Kidney (tissue), 14 donors: ENCODE results near the gene KRT84. TPM values are rescaled to one million over a fixed set of nuclear protein-coding genes. Genes with fewer than 3 reads are reported as not detected.
A peak's percentile ranks its signal among the peaks of the same experiment; 100 is the strongest.

Source experiments
- DNase-seq, 5 donors: peaks; one replicate each; pipeline ENCODE4 v3.0.0-alpha.2; 2013 to 2020
- FAIRE-seq: peaks from 2 replicates; lab custom pipeline; 2012; peaks lifted over from hg19 to GRCh38; lab: Jason Lieb, UNC
- H3K27ac ChIP-seq, 2 donors: one replicate each; pipeline ENCODE4 v1.7.0; 2013; ENCODE audit warnings: low read depth in 2 of 2, low read length in 2 of 2, inconsistent platforms in 1 of 2
- H3K27me3 ChIP-seq: one replicate; pipeline ENCODE4 v1.7.1; 2013; ENCODE audit warnings: low read length, inconsistent platforms; ENCODE audit not compliant: control insufficient read depth, insufficient read depth
- H3K36me3 ChIP-seq, 3 donors: one replicate each; pipeline versions ENCODE4 v1.7.0 to v1.7.1; 2013; ENCODE audit warnings: low read length in 3 of 3, control low read depth in 1 of 3, inconsistent platforms in 1 of 3; ENCODE audit not compliant: insufficient read depth in 3 of 3, control insufficient read depth in 2 of 3
- H3K4me1 ChIP-seq, 3 donors: one replicate each; pipeline versions ENCODE4 v1.7.0 to v1.7.1; 2013; ENCODE audit warnings: low read length in 3 of 3, inconsistent platforms in 1 of 3, low read depth in 1 of 3; ENCODE audit not compliant: control insufficient read depth in 2 of 3, insufficient read depth in 2 of 3
- H3K4me3 ChIP-seq, 3 donors: one replicate each; pipeline versions ENCODE4 v1.7.0 to v1.8.1; 2013; ENCODE audit warnings: low read length in 3 of 3, control low read depth in 1 of 3, inconsistent platforms in 1 of 3
- H3K9ac ChIP-seq, 3 donors: one replicate each; pipeline versions ENCODE4 v1.7.0 to v1.7.1; 2013; ENCODE audit warnings: low read length in 3 of 3, control low read depth in 1 of 3, inconsistent platforms in 1 of 3
- H3K9me3 ChIP-seq, 3 donors: one replicate each; pipeline versions ENCODE4 v1.7.0 to v1.7.1; 2013; ENCODE audit warnings: low read length in 3 of 3, control low read depth in 1 of 3, inconsistent platforms in 1 of 3; ENCODE audit not compliant: control insufficient read depth in 2 of 3, insufficient read depth in 1 of 3
- intact Hi-C: fragments of 100-400 bp; cut with DNase I; formaldehyde crosslinking; loops from one replicate; pipeline ENCODE4 v1.11.1; 2022
- polyA plus RNA-seq: library from polyadenylated mRNA; stranded (reverse); fragments of 350-450 nt; fragmentation: Illumina TruSeq; extraction: RNeasy Lipid Tissue Mini Kit (QIAGEN cat#74804); gene quantifications from one replicate; pipeline ENCODE4 v1.2.3, GENCODE V29; 2014; ENCODE audit warnings: low read depth, low replicate concordance; ENCODE audit not compliant: insufficient read depth
- total RNA-seq: library from RNA; stranded (reverse); fragmentation: NEBNext Ultra II Directional; extraction: Animal tissue kit (Norgen Biotek cat#: 25700); gene quantifications from one replicate; pipeline ENCODE4 v1.2.1, GENCODE V29; 2021
- TF ChIP-seq, protein P1 (sequence below): IDR thresholded peaks from 3 replicates; pipeline ENCODE4 v1.5.1; 2012; ENCODE audit warnings: mild to moderate bottlenecking, moderate library complexity, borderline replicate concordance; ENCODE audit not compliant: insufficient read depth; ENCODE audit errors: extremely low read depth
- donor health status: control.
- donor health status: control.
- donor health status: control.
- donor health status: control.
- donor health status: control.
- donor health status: DM: yes; HTN: yes; CAD: no.
- donor health status: Normal renal cell carcinoma (clear cell type).

KRT84 gene
- total and polyA plus RNA-seq, 2 donors from 2014 or later, result not detected

DNA sequence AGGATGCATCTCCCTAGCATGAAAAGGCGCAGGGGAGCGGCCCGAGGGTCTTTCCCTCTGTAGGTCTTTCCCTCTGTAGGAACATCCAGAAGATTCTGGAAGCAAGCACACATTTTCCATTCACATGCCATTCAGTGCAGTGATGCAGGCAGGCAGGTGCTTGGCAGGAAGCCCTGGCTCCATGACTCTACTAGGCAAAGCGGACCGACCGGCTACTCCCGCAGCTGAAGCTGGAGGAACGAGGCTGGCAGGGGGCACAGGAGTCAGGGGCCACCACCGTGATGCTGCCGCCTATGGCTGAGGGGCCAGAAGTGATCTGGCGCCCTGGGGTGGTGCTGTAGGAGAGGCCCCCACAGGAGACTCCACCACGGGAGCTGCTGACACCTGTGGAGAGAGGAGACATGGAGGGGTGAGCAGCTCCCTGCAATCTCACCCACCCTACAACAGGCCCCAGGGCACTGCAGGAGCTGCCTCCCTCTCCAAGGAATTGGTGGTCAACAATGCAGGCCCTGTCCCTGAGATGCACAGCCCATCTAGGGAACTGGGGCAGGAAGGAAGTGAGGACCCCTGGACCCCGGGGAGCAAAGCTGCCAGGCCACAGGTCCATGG lies 24.7 kb downstream of the KRT84 start:
- DNase-seq (peak in 2 of 5 donors; percentile 19 to 73), FAIRE-seq (no peak)
- no peaks in the 10 kb centered on the region for H3K36me3 ChIP-seq
- intact Hi-C loops, result no loop called here
- no peak overlapping the region for H3K27ac ChIP-seq
- H3K9me3 ChIP-seq, result no peaks in the 10 kb centered on the region
- no peak overlapping the region for H3K9ac ChIP-seq
- peaks cover 0 to 2% (median 0%) of the 10 kb centered on the region in 3 donors for H3K4me1 ChIP-seq
- no peaks in the 10 kb centered on the region for H3K27me3 ChIP-seq
- H3K4me3 ChIP-seq, result no peak overlapping the region
- TF ChIP-seq, protein P1, sequence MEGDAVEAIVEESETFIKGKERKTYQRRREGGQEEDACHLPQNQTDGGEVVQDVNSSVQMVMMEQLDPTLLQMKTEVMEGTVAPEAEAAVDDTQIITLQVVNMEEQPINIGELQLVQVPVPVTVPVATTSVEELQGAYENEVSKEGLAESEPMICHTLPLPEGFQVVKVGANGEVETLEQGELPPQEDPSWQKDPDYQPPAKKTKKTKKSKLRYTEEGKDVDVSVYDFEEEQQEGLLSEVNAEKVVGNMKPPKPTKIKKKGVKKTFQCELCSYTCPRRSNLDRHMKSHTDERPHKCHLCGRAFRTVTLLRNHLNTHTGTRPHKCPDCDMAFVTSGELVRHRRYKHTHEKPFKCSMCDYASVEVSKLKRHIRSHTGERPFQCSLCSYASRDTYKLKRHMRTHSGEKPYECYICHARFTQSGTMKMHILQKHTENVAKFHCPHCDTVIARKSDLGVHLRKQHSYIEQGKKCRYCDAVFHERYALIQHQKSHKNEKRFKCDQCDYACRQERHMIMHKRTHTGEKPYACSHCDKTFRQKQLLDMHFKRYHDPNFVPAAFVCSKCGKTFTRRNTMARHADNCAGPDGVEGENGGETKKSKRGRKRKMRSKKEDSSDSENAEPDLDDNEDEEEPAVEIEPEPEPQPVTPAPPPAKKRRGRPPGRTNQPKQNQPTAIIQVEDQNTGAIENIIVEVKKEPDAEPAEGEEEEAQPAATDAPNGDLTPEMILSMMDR, result no peak

DNA sequence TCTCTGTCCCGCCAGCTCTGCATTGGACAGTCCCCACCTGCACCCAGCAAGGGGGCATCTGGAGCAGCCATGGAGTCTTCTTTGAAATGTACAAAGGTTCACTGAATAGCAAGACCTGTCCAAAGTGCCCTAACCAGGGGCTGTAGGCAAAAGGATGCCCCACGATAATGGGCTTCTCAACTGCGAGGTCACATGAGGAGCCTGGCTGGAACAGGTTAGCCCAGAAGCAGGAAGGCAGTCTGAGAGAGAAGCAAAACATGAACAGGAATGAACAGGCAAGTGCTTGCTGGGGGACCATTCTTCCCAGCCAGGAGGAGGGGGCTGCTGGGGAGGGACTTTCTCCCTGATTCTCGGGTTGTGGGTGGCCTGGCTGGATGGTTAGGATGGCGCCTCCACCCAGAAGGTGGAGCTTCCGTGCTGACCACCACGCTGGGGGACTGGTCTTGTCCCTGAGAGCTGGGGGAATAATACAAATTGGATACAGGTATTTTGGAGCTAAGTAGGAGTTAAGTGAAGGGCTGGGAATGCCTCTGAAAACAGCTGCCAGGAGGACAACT lies 25.3 kb downstream of the KRT84 start:
- Histone ChIP-seq H3K27ac (no peak overlapping the region), H3K4me1 (peaks cover 0 to 2% (median 0%) of the 10 kb centered on the region in 3 donors), H3K36me3 (no peaks in the 10 kb centered on the region), H3K9ac (no peak overlapping the region), H3K9me3 (no peaks in the 10 kb centered on the region), H3K4me3 (no peak overlapping the region), H3K27me3 (no peaks in the 10 kb centered on the region)
- TF ChIP-seq, protein P1, result no peak
- intact Hi-C loops, result no loop called here
- FAIRE-seq (no peak), DNase-seq (no peak)

DNA sequence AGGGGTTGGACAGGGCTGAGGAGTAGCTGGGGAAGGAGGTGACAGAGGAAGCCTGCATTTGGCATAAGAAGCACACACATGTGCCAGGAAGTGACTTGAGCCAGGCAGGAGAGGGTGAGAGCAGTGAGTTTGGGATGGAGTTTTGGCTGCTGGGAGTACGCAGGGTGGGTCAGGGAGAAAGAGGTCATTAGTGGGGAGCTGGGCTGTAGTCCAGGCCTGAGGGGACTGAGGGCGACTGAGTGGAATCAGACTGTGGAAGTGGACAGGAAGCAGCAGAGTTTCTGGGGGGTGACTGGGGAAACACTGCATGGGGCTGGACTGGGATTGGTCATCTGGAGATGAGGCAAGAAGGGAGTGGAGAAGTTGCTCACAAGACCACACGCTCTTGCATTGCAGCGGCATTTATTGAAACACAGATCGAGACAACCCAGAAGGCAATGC lies 25.8 kb downstream of the KRT84 start:
- FAIRE-seq, result no peak
- H3K4me1 ChIP-seq, result peaks cover 0 to 2% (median 0%) of the 10 kb centered on the region in 3 donors
- H3K9ac ChIP-seq, result no peak overlapping the region
- TF ChIP-seq, protein P1, result no peak
- H3K27ac ChIP-seq, result no peak overlapping the region
- no peaks in the 10 kb centered on the region for H3K36me3 ChIP-seq
- H3K27me3 ChIP-seq, result no peaks in the 10 kb centered on the region
- intact Hi-C loops, result no loop called here
- no peaks in the 10 kb centered on the region for H3K9me3 ChIP-seq
- no peak for DNase-seq
- no peak overlapping the region for H3K4me3 ChIP-seq
